ENCODE data around the gene WNT3A. TPM values are rescaled to one million over a fixed set of nuclear protein-coding genes. Genes with fewer than 3 reads are reported as not detected.
"Not testable (repeated sequence)": the region's sequence is repeated elsewhere in the genome, so short reads cannot be mapped to it uniquely, and the experiment has no call there.

The WNT3A gene
- total RNA-seq, 4 donors from 2014 or later: not detected

DNA sequence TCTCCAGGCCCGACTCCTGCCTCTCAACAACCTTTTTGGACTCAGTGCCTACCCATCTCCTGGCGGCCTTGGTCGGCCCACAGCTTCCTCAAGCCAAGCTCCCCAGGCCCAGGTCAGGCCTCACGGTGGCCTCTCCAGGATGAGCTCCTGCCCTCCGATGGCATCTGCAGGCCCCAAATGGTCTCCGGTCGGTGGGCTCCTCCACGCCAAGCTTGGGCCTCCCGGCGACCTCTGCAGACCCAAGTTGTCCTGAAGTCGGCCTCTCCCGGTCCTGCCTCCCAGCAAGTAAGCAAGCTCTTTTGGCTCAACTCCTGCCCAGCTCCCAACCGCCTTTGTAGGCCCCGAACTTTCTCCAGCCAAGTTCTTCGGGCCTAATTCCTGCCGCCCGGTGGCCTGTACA, 35.6 kb upstream of the WNT3A start:
- H3K4me3 ChIP-seq; H3K36me3 ChIP-seq; intact Hi-C loops (cut with DNase I); H3K27ac ChIP-seq (replicated peaks in 1 of 4); H3K4me1 ChIP-seq; H3K9me3 ChIP-seq; DNase-seq (ENCODE audit: extremely low spot score); H3K27me3 ChIP-seq: not testable (repeated sequence)
- 95% methylated on average over 7 of the region's 17 CpGs for WGBS

DNA sequence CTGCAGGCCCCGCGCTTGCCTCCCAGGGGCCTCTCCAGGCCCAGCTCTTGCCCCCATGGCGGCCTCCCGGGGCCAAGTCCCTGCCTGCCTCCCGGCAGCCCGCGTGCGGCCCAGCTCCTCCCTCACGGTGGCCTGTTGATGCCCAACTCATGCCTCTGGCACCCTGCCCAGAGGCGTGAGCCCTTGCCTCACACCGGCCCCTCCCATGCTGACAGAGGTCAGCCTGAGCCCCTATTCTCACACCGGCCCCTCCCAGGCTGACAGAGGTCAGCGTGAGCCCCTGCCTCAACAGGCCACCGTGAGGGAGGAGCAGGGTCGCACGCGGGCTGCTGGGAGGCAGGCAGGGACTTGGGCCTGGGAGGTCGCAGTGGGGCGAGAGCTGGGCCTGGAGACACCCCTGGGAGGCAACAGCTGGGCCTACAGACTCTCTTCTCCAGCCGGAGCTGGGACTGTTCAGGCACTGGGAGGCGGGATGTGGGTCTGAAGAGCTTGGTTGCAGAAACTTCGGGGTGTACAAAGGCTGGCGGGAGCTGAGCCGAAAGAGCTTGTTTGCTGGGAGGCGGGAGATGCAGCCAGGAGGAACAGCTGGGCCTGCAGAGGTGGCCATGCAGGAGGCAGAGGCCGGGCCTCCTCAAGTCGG, 35.0 kb upstream of the WNT3A start:
- H3K36me3 ChIP-seq; DNase-seq (ENCODE audit: extremely low spot score); H3K27ac ChIP-seq (replicated peaks in 1 of 4); H3K9me3 ChIP-seq; H3K4me3 ChIP-seq; intact Hi-C loops (cut with DNase I); H3K27me3 ChIP-seq; H3K4me1 ChIP-seq: not testable (repeated sequence)
- 91% methylated on average over 12 of the region's 27 CpGs for WGBS

DNA sequence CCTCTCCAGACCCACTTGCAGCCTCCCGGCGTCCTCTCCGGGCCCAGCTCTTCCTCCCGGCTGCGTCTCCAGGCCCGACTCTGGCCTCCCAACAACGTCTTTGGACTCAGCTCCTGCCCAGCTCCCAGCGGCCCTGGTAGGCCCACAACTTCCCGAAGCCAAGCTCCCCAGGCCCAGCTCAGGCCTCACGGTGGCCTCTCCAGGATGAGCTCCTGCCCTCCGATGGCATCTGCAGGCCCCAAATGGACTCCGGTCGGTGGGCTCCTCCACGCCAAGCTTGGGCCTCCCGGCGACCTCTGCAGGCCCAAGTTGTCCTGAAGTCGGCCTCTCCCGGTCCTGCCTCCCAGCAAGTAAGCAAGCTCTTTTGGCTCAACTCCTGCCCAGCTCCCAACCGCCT, 34.5 kb upstream of the WNT3A start:
- WGBS: 98% methylated on average over 11 of the region's 19 CpGs
- H3K27ac ChIP-seq (replicated peaks in 1 of 4); H3K4me1 ChIP-seq; H3K9me3 ChIP-seq; H3K27me3 ChIP-seq; H3K36me3 ChIP-seq; DNase-seq (ENCODE audit: extremely low spot score); H3K4me3 ChIP-seq; intact Hi-C loops (cut with DNase I): not testable (repeated sequence)

DNA sequence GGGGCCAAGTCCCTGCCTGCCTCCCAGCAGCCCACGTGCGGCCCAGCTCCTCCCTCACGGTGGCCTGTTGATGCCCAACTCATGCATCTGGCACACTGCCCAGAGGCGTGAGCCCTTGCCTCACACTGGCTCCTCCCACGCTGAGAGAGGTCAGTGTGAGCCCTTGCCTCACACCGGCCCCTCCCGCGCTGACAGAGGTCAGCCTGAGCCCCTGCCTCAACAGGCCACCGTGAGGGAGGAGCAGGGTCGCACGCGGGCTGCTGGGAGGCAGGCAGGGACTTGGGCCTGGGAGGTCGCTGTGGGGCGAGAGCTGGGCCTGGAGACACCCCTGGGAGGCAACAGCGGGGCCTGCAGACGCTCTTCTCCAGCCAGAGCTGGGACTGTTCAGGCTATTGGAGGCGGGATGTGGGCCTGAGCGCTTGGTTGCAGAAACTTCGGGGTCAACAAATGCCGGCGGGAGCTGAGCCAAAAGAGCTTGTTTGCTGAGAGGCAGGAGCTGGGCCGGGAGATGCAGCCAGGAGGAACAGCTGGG, 33.9 kb upstream of the WNT3A start:
- intact Hi-C loops (cut with DNase I); DNase-seq (ENCODE audit: extremely low spot score): not testable (repeated sequence)
- 88% methylated on average over 13 of the region's 22 CpGs for WGBS

DNA sequence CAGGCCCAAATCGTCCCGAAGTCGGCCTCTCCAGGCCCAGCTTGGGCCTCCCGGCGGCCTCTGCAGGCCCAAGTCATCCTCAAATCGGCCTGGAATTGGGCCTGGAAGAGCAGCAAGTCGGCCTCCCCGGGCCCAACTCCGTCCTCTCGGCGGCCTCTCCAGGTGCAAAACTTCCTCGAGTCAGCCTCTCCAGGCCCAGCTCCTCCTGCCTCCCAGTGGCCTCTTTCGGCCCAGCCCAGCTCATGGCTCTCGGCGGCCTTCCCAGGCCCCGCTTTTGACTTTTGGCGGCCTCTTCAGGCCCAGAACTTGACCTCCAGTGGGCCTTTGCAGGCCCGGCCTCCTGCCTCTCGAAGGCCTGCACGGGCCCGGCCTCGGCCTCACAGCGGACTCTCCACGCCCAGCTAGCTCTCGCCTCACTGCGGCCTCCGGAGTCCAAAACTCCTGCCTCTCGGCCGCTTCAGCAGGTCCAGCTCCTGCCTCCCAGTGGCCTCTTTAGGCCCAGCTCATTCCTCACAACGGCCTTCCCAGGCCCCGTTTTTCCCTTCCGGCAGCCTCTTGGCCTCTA, 33.0 kb upstream of the WNT3A start:
- DNase-seq (ENCODE audit: extremely low spot score): not testable (repeated sequence)

More for the DNA sequence above, 33.9 kb upstream of the WNT3A start:
- H3K9me3 ChIP-seq; H3K4me3 ChIP-seq; H3K27ac ChIP-seq (replicated peaks in 1 of 4); H3K27me3 ChIP-seq; H3K36me3 ChIP-seq; H3K4me1 ChIP-seq: not testable (repeated sequence)

DNA sequence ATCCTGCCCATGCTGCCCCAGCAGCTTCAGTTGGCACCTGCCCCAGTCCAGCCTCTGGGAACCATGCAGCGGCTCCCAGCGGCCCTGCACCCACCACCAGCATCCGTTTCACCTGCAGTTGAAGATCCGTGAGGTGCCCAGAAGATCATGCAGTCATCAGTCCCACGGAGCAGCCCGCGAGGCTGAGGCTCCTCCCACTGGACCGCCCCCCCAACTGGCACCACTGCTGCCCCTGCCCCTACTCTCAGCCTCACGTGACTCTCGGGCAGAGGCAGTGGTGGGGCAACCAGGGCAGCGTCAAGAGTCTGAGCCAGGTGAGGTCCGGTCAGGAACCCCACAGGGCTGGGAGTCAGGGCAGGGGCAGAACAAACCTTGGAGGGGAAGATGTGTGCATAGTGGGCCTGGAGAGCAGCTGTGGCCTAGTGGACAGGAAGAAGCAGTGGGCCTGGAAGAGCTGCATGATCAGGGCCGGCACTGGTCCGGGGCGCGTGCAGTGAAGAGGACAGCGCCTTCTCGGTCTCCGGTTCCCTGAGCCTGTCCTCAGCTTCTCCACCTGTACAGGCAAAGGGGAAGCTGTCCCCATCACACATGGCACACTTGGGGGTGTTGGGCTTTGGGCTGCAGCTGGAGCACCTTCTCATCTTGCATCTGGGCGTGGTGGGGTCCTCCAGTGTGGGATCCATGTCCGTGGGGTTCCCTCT, 31.1 kb upstream of the WNT3A start:
- intact Hi-C loops (cut with DNase I); H3K9me3 ChIP-seq; DNase-seq (ENCODE audit: extremely low spot score); H3K27ac ChIP-seq (replicated peaks in 1 of 4); H3K4me3 ChIP-seq; H3K27me3 ChIP-seq; H3K36me3 ChIP-seq; H3K4me1 ChIP-seq: not testable (repeated sequence)
- WGBS: 84% methylated on average over 9 of the region's 21 CpGs

More for the DNA sequence above, 33.0 kb upstream of the WNT3A start:
- H3K27ac ChIP-seq (replicated peaks in 1 of 4); H3K27me3 ChIP-seq; H3K9me3 ChIP-seq; H3K4me1 ChIP-seq; H3K36me3 ChIP-seq; intact Hi-C loops (cut with DNase I); H3K4me3 ChIP-seq: not testable (repeated sequence)
- 93% methylated on average over 14 of the region's 32 CpGs for WGBS

DNA sequence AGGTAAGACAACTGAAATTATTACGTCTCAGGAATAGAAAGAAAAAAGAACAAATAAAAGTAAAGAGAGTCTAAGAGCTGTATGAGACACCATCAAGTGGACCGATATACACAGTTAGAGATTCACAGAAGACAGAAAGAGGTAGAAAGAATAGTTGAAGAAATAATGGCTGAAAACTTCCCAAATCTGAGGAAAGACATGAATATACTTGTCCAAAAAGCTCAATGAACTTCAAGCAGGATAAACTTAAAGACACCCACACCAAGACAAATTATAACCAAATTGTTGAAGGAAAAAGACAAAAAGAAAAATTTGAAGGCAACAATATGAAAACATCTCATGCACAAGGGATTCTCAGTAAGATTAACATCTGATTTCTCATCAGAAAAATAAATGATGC, 19.6 kb upstream of the WNT3A start:
- H3K9me3 ChIP-seq: peaks cover 0 to 14% (median 7%) of the 10 kb centered on the region in 4 donors
- 89% methylated on average over 2 of the region's 2 CpGs for WGBS
- no peaks in the 10 kb centered on the region for H3K4me1 ChIP-seq
- intact Hi-C loops (cut with DNase I): no loop called here
- DNase-seq (ENCODE audit: extremely low spot score): no peak
- peaks cover 0 to 14% (median 2%) of the 10 kb centered on the region in 4 donors for H3K27me3 ChIP-seq
- TF ChIP-seq EP300 (IDR thresholded peaks at IDR 0.05): no peak
- TF ChIP-seq POLR2AphosphoS5 (IDR thresholded peaks at IDR 0.05): no peak
- no peak for TF ChIP-seq POLR2A (IDR thresholded peaks at IDR 0.05; ENCODE audit: low read depth)
- TF ChIP-seq, protein P1, sequence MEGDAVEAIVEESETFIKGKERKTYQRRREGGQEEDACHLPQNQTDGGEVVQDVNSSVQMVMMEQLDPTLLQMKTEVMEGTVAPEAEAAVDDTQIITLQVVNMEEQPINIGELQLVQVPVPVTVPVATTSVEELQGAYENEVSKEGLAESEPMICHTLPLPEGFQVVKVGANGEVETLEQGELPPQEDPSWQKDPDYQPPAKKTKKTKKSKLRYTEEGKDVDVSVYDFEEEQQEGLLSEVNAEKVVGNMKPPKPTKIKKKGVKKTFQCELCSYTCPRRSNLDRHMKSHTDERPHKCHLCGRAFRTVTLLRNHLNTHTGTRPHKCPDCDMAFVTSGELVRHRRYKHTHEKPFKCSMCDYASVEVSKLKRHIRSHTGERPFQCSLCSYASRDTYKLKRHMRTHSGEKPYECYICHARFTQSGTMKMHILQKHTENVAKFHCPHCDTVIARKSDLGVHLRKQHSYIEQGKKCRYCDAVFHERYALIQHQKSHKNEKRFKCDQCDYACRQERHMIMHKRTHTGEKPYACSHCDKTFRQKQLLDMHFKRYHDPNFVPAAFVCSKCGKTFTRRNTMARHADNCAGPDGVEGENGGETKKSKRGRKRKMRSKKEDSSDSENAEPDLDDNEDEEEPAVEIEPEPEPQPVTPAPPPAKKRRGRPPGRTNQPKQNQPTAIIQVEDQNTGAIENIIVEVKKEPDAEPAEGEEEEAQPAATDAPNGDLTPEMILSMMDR (IDR thresholded peaks at IDR 0.05): no peak
- no peak overlapping the region for H3K4me3 ChIP-seq
- H3K36me3 ChIP-seq: no peaks in the 10 kb centered on the region
- H3K27ac ChIP-seq (replicated peaks in 1 of 4): no peak overlapping the region
